ENCODE data around the gene TAS1R3. TPM values are rescaled to one million over a fixed set of nuclear protein-coding genes. Genes with fewer than 3 reads are reported as not detected.

Gene TAS1R3
- total RNA-seq, 1 donor from 2014 or later: 0.50 TPM

DNA sequence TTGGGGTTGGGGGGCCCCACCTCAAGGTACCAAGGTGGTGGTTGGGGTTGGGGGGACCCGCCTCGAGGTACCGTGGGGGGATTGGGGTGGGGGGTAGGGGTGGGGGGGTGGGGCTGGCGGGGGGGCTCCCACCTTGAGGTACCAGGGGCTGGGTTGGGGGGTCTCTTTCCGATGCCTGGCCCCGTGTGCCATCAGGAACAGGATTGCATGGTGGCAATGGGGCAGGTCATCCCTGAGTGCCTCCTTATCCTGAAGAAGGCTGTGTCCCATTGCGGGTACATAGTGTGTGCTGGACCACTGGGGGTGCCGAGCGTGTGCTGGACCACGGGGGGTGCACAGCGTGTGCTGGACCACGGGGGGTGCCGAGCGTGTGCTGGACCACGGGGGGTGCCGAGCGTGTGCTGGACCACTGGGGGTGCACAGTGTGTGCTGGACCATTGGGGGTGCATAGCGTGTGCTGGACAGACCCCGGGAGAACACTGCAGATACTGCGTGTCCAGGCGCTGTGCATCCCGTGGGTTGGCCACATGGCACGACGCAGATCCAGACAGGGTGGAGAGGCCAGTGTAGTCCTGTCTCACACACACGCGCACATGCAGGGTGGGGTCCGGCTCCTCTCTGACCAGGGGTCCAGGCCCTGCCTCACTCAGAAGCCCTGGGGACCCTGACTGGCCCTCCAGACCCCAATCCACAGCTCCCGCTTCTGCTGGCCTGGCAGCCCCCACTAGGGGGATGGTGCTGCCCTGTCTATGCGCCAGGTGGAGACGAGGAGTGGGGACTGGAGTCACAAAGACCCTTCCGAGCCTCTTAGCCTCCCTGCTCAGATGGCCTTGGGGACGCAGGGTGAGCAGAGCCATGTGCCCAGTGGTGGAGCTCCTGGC lies 46.6 kb upstream of the TAS1R3 start:
- Histone ChIP-seq H3K4me1 (ENCODE audit: insufficient read depth, low read length) (peaks cover 6% of the 10 kb centered on the region), H4K20me1 (ENCODE audit: insufficient read depth, low read length) (no peaks in the 10 kb centered on the region), H3K27me3 (ENCODE audit: insufficient read depth, low read length) (no peaks in the 10 kb centered on the region), H3K9me3 (ENCODE audit: insufficient read depth, low read depth, low read length) (no peaks in the 10 kb centered on the region), H3K79me2 (ENCODE audit: insufficient read depth, low read length) (no peaks in the 10 kb centered on the region), H2AFZ (ENCODE audit: low read depth, low read length) (no peak overlapping the region), H3K4me2 (ENCODE audit: low read length) (no peak overlapping the region), H3K27ac (ENCODE audit: low read depth, low read length) (no peak overlapping the region), H3K36me3 (ENCODE audit: insufficient read depth, low read length) (no peaks in the 10 kb centered on the region), H3K4me3 (ENCODE audit: insufficient read depth, low read depth, low read length) (no peak overlapping the region), H3K9ac (ENCODE audit: low read length) (no peak overlapping the region)
- H3K27me3 Mint-ChIP-seq (ENCODE audit: low read depth, unreplicated experiment): peaks cover 2% of the 10 kb centered on the region
- no peaks in the 10 kb centered on the region for H3K9me3 Mint-ChIP-seq (ENCODE audit: unreplicated experiment)
- no peak overlapping the region for H3K4me3 Mint-ChIP-seq (ENCODE audit: unreplicated experiment)
- H3K4me1 Mint-ChIP-seq (ENCODE audit: low read depth, unreplicated experiment): no peaks in the 10 kb centered on the region
- H3K36me3 Mint-ChIP-seq (ENCODE audit: low read depth, unreplicated experiment): no peaks in the 10 kb centered on the region
- TF ChIP-seq, protein P1, sequence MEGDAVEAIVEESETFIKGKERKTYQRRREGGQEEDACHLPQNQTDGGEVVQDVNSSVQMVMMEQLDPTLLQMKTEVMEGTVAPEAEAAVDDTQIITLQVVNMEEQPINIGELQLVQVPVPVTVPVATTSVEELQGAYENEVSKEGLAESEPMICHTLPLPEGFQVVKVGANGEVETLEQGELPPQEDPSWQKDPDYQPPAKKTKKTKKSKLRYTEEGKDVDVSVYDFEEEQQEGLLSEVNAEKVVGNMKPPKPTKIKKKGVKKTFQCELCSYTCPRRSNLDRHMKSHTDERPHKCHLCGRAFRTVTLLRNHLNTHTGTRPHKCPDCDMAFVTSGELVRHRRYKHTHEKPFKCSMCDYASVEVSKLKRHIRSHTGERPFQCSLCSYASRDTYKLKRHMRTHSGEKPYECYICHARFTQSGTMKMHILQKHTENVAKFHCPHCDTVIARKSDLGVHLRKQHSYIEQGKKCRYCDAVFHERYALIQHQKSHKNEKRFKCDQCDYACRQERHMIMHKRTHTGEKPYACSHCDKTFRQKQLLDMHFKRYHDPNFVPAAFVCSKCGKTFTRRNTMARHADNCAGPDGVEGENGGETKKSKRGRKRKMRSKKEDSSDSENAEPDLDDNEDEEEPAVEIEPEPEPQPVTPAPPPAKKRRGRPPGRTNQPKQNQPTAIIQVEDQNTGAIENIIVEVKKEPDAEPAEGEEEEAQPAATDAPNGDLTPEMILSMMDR (IDR thresholded peaks at IDR 0.05; ENCODE audit: insufficient read depth, low read depth, low read length): no peak
- TF ChIP-seq EZH2 (IDR thresholded peaks at IDR 0.05; ENCODE audit: insufficient read depth, low read length): no peak
- H3K27ac Mint-ChIP-seq (ENCODE audit: unreplicated experiment): no peak overlapping the region
- FAIRE-seq (no peak), DNase-seq (ENCODE audit: low read depth) (no peak)

- Histone ChIP-seq H4K20me1 (ENCODE audit: insufficient read depth, low read length) (no peaks in the 10 kb centered on the region), H3K4me2 (ENCODE audit: low read length) (no peak overlapping the region), H3K9me3 (ENCODE audit: insufficient read depth, low read depth, low read length) (no peaks in the 10 kb centered on the region), H2AFZ (ENCODE audit: low read depth, low read length) (no peak overlapping the region), H3K4me3 (ENCODE audit: insufficient read depth, low read depth, low read length) (no peak overlapping the region), H3K4me1 (ENCODE audit: insufficient read depth, low read length) (peaks cover 6% of the 10 kb centered on the region), H3K9ac (ENCODE audit: low read length) (no peak overlapping the region), H3K36me3 (ENCODE audit: insufficient read depth, low read length) (no peaks in the 10 kb centered on the region), H3K27me3 (ENCODE audit: insufficient read depth, low read length) (no peaks in the 10 kb centered on the region), H3K79me2 (ENCODE audit: insufficient read depth, low read length) (no peaks in the 10 kb centered on the region), H3K27ac (ENCODE audit: low read depth, low read length) (no peak overlapping the region)
- Mint-ChIP-seq H3K36me3 (ENCODE audit: low read depth, unreplicated experiment) (no peaks in the 10 kb centered on the region), H3K27me3 (ENCODE audit: low read depth, unreplicated experiment) (peaks cover 2% of the 10 kb centered on the region), H3K27ac (ENCODE audit: unreplicated experiment) (no peak overlapping the region), H3K4me3 (ENCODE audit: unreplicated experiment) (no peak overlapping the region), H3K9me3 (ENCODE audit: unreplicated experiment) (no peaks in the 10 kb centered on the region), H3K4me1 (ENCODE audit: low read depth, unreplicated experiment) (no peaks in the 10 kb centered on the region)
- no peak for DNase-seq (ENCODE audit: low read depth)
- no peak for FAIRE-seq
- TF ChIP-seq, protein P1 (IDR thresholded peaks at IDR 0.05; ENCODE audit: insufficient read depth, low read depth, low read length): no peak
- no peak for TF ChIP-seq EZH2 (IDR thresholded peaks at IDR 0.05; ENCODE audit: insufficient read depth, low read length)
Observed at GRCh38 chr1:1285102-1285571, 45.9 kb upstream of the TAS1R3 start.

All from astrocyte (in vitro differentiated cells and primary cell).